H1 (cell line): ENCODE measurements around the gene MILR1.

Source experiments
- CTCF ChIP-seq, 3 experiments: IDR thresholded peaks; 1 replicate in 2 of 3; 2 replicates in 1 of 3; pipeline versions ENCODE4 v1.5.1 to v1.6.1; 2011; ENCODE audit warnings: low read length in 3 of 3, mild to moderate bottlenecking in 3 of 3, inconsistent platforms in 2 of 3, low read depth in 1 of 3, moderate library complexity in 1 of 3; ENCODE audit not compliant: insufficient read depth in 1 of 3; ENCODE audit errors: control extremely low read depth in 1 of 3
- POLR2AphosphoS5 ChIP-seq: IDR thresholded peaks from 2 replicates; pipeline ENCODE4 v1.6.1; 2011; ENCODE audit warnings: low read depth, low read length
- RFX5 ChIP-seq: IDR thresholded peaks from 2 replicates; pipeline ENCODE4 v1.6.1; 2011; ENCODE audit warnings: low read depth, low read length, improper control_type of control experiment, borderline replicate concordance
- SUZ12 ChIP-seq: fragments of 200-600 bp; sonication (generic); IDR thresholded peaks from 2 replicates; pipeline ENCODE4 v1.6.1; 2012; ENCODE audit warnings: mild to moderate bottlenecking, inconsistent platforms, low read length, moderate library complexity, mixed read lengths

GRCh38 chr17:64484380-64484779, 35.5 kb downstream of the MILR1 start:
- TF ChIP-seq CTCF (IDR thresholded peaks at IDR 0.05; ENCODE audit: control extremely low read depth in 1 of 3, insufficient read depth in 1 of 3, low read depth in 1 of 3, low read length in 3 of 3) (no peak), SUZ12 (no peak), POLR2AphosphoS5 (no peak), RFX5 (no peak)
